ENCODE measurements around the gene GRIN1.

The GRIN1 gene

GRCh38 chr9:137138058-137138721 is 764 bp upstream of the GRIN1 start (continued):
- TF ChIP-seq ZBTB48 (tag by site-specific recombination; IDR thresholded peaks at IDR 0.05) (peak; percentile 28; the same call in 1 of the 2 replicates), ZNF621 (tag by site-specific recombination; IDR thresholded peaks at IDR 0.05) (no peak), CTCF (tag by site-specific recombination; IDR thresholded peaks at IDR 0.05) (0 out of 2 replicates have a peak, but pooled peaks have one; percentile 12), PATZ1 (tag by site-specific recombination; IDR thresholded peaks at IDR 0.05) (peak; percentile 54; the same call in 1 of the 2 replicates), KLF17 (tag by site-specific recombination; IDR thresholded peaks at IDR 0.05) (0 out of 2 replicates have a peak, but pooled peaks have one; percentile 44)

GRCh38 chr9:137139468-137140150 is 655 bp downstream of the GRIN1 start:
- peaks cover 2% of the 10 kb centered on the region; the same call in 1 of the 2 replicates for H3K4me1 ChIP-seq (ENCODE audit: control insufficient read depth, insufficient read depth, low read length)
- no peaks in the 10 kb centered on the region for H3K9me3 ChIP-seq (ENCODE audit: control insufficient read depth, insufficient read depth, low read depth, low read length)
- POLR2A ChIA-PET, result interaction anchor here (0.6 to 4.0 kb wide), 4 partner anchors 10 to 101 kb away, joined by 3 to 26 read pairs (median 9); partner anchors contain the start of genes TPRN and TUBB4B
- no peak for TF ChIP-seq ZNF548 (tag by site-specific recombination; IDR thresholded peaks at IDR 0.05)
- no peaks in the 10 kb centered on the region for H3K36me3 ChIP-seq (ENCODE audit: control insufficient read depth in 2 of 2, insufficient read depth in 1 of 2, low read length in 2 of 2)
- H3K27ac ChIP-seq (ENCODE audit: extremely low read depth, low read depth, low read length), result no peak overlapping the region
- no peak overlapping the region for H3K4me3 ChIP-seq (ENCODE audit: low read depth, low read length)
- CTCF ChIA-PET, result interaction anchor here (0.6 to 0.8 kb wide), 2 partner anchors 25 to 575 kb away, joined by 3 read pairs; no protein-coding TSS in a partner anchor

GRCh38 chr9:137140151-137141012 is 1.4 kb downstream of the GRIN1 start:
- Histone ChIP-seq H3K36me3 (ENCODE audit: control insufficient read depth in 2 of 2, insufficient read depth in 1 of 2, low read length in 2 of 2) (no peaks in the 10 kb centered on the region), H3K4me1 (ENCODE audit: control insufficient read depth, insufficient read depth, low read length) (peaks cover 2% of the 10 kb centered on the region; the same call in 1 of the 2 replicates), H3K27ac (ENCODE audit: extremely low read depth, low read depth, low read length) (no peak overlapping the region), H3K9me3 (ENCODE audit: control insufficient read depth, insufficient read depth, low read depth, low read length) (no peaks in the 10 kb centered on the region), H3K4me3 (ENCODE audit: low read depth, low read length) (no peak overlapping the region)
- ChIA-PET CTCF (interaction anchor here (0.6 to 0.8 kb wide), 2 partner anchors 25 to 574 kb away, joined by 3 read pairs; no protein-coding TSS in a partner anchor), POLR2A (interaction anchor here (0.5 to 4.0 kb wide), 7 partner anchors 10 to 167 kb away, joined by 3 to 26 read pairs (median 5); partner anchors contain the start of genes TPRN and TUBB4B)
- TF ChIP-seq REST (tag by site-specific recombination; IDR thresholded peaks at IDR 0.05) (peak; percentile 68), ZNF785 (tag by site-specific recombination; IDR thresholded peaks at IDR 0.05) (no peak), EGR2 (tag by site-specific recombination; IDR thresholded peaks at IDR 0.05; ENCODE audit: low read depth) (peak; percentile 52; the same call in 1 of the 2 replicates), PRDM6 (tag by site-specific recombination; IDR thresholded peaks at IDR 0.05) (no peak)

All from HEK293 (cell line).